Epithelial cell of esophagus (primary cell): ENCODE measurements around the gene CNOT2.

Source experiments
- DNase-seq: peaks from one replicate; pipeline ENCODE4 v3.0.0; 2010; ENCODE audit warnings: low read depth
- H3K4me3 ChIP-seq: 2 replicates; pipeline ENCODE4 v1.5.1; 2011; ENCODE audit warnings: mild to moderate bottlenecking, low read length, control low read depth
- TF ChIP-seq, protein P1 (sequence below): IDR thresholded peaks from 2 replicates; pipeline ENCODE4 v1.5.1; 2011; ENCODE audit warnings: low read depth, mild to moderate bottlenecking, low read length, control low read depth, inconsistent platforms; ENCODE audit not compliant: insufficient read depth; ENCODE audit errors: missing control alignments

The CNOT2 gene

DNA sequence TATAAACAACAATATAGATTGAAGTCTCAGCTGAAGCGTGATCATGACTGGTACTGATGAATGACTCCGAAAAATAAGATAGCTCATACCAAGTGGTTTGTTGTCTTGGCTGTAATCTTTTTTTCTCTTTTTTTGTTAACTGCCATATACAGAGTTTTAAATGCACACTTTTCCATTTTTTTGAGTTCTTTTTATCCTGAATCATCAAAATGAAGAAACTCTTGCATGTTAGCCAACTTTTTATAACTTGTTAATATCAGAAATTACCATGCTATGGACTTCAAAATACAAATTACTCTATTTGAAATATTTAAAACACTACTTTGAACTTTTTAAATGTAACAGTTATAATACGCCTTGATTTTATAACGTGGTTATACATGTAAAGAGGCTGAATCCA is 112.7 kb downstream of the CNOT2 start:
- TF ChIP-seq, protein P1, sequence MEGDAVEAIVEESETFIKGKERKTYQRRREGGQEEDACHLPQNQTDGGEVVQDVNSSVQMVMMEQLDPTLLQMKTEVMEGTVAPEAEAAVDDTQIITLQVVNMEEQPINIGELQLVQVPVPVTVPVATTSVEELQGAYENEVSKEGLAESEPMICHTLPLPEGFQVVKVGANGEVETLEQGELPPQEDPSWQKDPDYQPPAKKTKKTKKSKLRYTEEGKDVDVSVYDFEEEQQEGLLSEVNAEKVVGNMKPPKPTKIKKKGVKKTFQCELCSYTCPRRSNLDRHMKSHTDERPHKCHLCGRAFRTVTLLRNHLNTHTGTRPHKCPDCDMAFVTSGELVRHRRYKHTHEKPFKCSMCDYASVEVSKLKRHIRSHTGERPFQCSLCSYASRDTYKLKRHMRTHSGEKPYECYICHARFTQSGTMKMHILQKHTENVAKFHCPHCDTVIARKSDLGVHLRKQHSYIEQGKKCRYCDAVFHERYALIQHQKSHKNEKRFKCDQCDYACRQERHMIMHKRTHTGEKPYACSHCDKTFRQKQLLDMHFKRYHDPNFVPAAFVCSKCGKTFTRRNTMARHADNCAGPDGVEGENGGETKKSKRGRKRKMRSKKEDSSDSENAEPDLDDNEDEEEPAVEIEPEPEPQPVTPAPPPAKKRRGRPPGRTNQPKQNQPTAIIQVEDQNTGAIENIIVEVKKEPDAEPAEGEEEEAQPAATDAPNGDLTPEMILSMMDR = no peak
- no peak overlapping the region for H3K4me3 ChIP-seq
- no peak for DNase-seq

- no peak for DNase-seq
- TF ChIP-seq, protein P1 = no peak
Measured at GRCh38 chr12:70359458-70360197, 116.4 kb downstream of the CNOT2 start.

GRCh38 chr12:70360218-70360617 is 117.0 kb downstream of the CNOT2 start:
- no peak overlapping the region for H3K4me3 ChIP-seq
- TF ChIP-seq, protein P1 = no peak
- DNase-seq = no peak

More at GRCh38 chr12:70359458-70360197, 116.4 kb downstream of the CNOT2 start:
- no peak overlapping the region for H3K4me3 ChIP-seq

DNA sequence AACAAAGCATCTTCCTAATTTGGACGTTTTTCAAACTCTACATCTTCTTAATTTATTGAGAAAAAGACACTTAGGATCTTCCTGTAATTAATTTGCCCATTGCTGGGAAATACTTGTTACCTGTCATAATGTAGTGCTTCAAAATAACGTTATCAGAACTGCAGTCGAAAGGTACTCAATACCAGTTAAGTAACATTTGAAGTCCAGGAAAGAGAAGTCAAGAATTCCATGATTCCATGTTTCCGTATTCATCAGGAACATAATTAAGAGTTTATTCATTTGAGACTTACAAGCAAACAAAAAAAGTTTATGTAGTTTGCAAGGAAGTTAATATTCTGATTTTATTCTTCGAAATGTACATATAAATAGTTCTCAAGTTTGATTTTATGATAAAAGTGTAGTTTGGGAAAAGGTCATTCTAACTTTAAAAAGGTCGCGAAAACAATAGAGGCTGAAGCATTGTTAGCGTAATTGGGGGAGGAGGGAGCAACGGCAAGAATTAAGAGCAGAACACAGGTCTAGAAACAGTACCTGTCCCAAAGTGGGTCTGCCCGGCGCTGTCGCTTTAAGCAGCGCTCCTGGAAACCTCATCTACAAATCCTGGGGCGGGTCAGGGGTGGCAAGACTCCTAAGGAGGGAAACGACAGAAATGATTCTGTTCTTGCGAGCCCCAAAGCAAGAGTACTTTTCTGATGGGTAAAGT is 121.6 kb downstream of the CNOT2 start:
- peak overlapping the region; percentile 52 for H3K4me3 ChIP-seq
- DNase-seq = no peak
- TF ChIP-seq, protein P1 = no peak

DNA sequence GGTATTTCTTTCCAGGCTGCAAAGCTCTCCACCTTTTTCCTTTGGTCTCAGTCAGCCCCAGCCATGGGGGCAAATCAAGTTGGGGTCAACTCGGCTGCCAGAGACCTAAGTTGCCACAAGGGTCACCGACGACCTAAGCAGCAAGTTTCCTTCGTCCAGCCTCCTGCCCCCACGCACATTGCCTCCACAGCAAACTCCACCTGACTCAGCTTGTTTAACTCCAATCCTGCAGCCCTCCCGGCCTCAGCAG is 122.1 kb downstream of the CNOT2 start:
- DNase-seq = no peak
- TF ChIP-seq, protein P1 = no peak
- H3K4me3 ChIP-seq = peak overlapping the region; percentile 52

DNA sequence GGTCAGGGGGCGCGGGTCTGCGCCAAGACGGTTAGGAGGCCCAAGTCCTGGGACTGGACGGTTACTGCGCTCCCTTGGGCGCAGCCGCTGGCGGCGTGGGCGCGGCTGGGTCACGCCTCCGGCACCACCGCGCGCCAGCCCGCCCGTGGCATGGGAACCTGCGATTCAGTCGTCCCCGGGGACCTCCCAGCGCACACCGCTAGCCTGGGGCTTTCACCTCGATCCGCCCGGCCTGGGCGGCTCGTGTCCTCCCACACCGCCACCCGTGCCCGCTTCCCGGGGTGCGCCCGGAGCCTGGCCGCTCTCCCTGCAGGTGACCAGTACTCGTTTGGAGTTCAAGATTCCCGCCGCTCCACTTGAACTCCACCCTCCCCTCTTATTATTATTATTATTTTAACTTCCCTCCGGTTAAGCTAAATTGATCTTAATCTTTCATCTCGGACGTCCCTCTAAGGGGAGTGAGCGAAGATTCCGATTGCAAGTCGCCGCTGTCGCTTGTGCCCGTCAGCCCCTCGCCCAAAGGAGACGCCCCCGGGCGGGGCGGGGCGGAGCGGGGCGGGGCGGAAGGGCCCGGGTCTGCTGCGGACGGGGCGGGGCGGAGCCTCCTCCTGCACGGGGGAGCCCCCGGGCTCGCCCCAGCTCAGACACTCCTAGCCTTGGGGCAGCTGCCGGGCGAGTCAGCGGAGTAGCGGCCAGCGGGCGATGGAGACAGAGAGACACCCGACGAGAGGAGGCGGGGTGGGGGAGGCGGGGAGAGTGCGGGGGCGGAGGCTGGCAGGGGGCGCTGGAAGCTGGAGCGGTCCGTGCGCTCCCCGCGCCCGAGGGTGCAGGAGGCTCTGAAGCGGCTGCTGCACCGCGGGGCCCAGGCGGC is 122.7 kb downstream of the CNOT2 start, which contains the start of gene KCNMB4:
TSS of gene KCNMB4 (plus strand) at position 643 of the 871 bp plus-strand sequence. CDS start 445 bp downstream, outside the sequence.
- peak within 1 kb of the TSS; percentile 60 for H3K4me3 ChIP-seq
- DNase-seq = peak; percentile 48
- TF ChIP-seq, protein P1 = no peak
